K562 (cell line): ENCODE data around the gene SLC28A1. TPM values are rescaled to one million over a fixed set of nuclear protein-coding genes. Genes with fewer than 3 reads are reported as not detected.

Experiments used
- CBX5 ChIP-seq: IDR thresholded peaks from 2 replicates; pipeline ENCODE4 v1.6.1; 2014; ENCODE audit warnings: low read depth, borderline replicate concordance
- CEBPB ChIP-seq: fragments of 450-650 bp; IDR thresholded peaks from 2 replicates; pipeline ENCODE4 v1.6.1; 2016; ENCODE audit warnings: missing genetic modification characterization, missing compliant biosample characterization
- CEBPG ChIP-seq, 3 experiments: fragments of 200-800 bp in 1 of 3; sonication (Bioruptor generic) in 1 of 3; sonication (generic) in 1 of 3; formaldehyde crosslinking in 1 of 3; IDR thresholded peaks in 2 of 3; conservative IDR thresholded peaks in 1 of 3; 2 replicates each; pipeline versions ENCODE4 v1.6.1 to v1.8.0; 2016 to 2022; ENCODE audit warnings: missing compliant biosample characterization in 2 of 3, missing genetic modification characterization in 2 of 3, mild to moderate bottlenecking in 1 of 3, missing genetic modification reagents in 1 of 3
- CHD4 ChIP-seq: fragments of 200-600 bp; sonication (generic); IDR thresholded peaks from 3 replicates; pipeline ENCODE4 v1.6.1; 2012; ENCODE audit warnings: low read depth, mild to moderate bottlenecking, mixed read lengths, low read length, inconsistent platforms; ENCODE audit not compliant: insufficient read depth, insufficient replicate concordance, poor library complexity, severe bottlenecking
- HDGF ChIP-seq: fragments of 450-650 bp; IDR thresholded peaks from 2 replicates; pipeline ENCODE4 v1.6.1; 2016
- HNRNPL ChIP-seq: fragments of 200-400 bp; formaldehyde crosslinking; IDR thresholded peaks from 2 replicates; pipeline ENCODE4 v1.6.1; 2017; ENCODE audit warnings: low read depth, mild to moderate bottlenecking, low read length
- HNRNPLL ChIP-seq: fragments of 200-400 bp; formaldehyde crosslinking; IDR thresholded peaks from 2 replicates; pipeline ENCODE4 v1.6.1; 2017; ENCODE audit warnings: low read length, low read depth, mild to moderate bottlenecking; ENCODE audit not compliant: poor library complexity, severe bottlenecking
- LEF1 ChIP-seq: fragments of 450-650 bp; IDR thresholded peaks from 2 replicates; pipeline ENCODE4 v1.6.1; 2016; ENCODE audit warnings: mild to moderate bottlenecking
- MAX ChIP-seq: sonication (generic); formaldehyde crosslinking; IDR thresholded peaks from 2 replicates; pipeline ENCODE4 v1.9.0; 2022; ENCODE audit warnings: mild to moderate bottlenecking, missing genetic modification reagents
- MTA3 ChIP-seq: fragments of 450-650 bp; formaldehyde crosslinking; IDR thresholded peaks from 2 replicates; pipeline ENCODE4 v1.6.1; 2017; ENCODE audit warnings: mild to moderate bottlenecking, borderline replicate concordance
- NONO ChIP-seq, 2 experiments: fragments of 200-400 bp in 1 of 2; fragments of 450-650 bp in 1 of 2; formaldehyde crosslinking in 1 of 2; IDR thresholded peaks; 2 replicates each; pipeline ENCODE4 v1.6.1; 2017; ENCODE audit warnings: low read depth in 2 of 2, mild to moderate bottlenecking in 2 of 2, moderate library complexity in 2 of 2, low read length in 1 of 2
- PHB ChIP-seq: fragments of 250-450 bp; sonication (Bioruptor Pico); IDR thresholded peaks from 2 replicates; pipeline ENCODE4 v1.5.0; 2021
- PRPF4 ChIP-seq: fragments of 200-400 bp; formaldehyde crosslinking; IDR thresholded peaks from one replicate; pipeline ENCODE4 v1.6.1; 2017; ENCODE audit warnings: low read length, low read depth, mild to moderate bottlenecking; ENCODE audit not compliant: insufficient read depth, poor library complexity, severe bottlenecking
- RCOR1 ChIP-seq, 2 experiments: IDR thresholded peaks; 2 replicates each; pipeline ENCODE4 v1.6.1; 2012; ENCODE audit warnings: low read depth in 2 of 2, low read length in 2 of 2, borderline replicate concordance in 1 of 2, improper control_type of control experiment in 1 of 2
- SNRNP70 ChIP-seq: fragments of 200-400 bp; formaldehyde crosslinking; optimal IDR thresholded peaks from 2 replicates; pipeline ENCODE3; 2017; ENCODE audit warnings: low read depth, low read length
- SP2 ChIP-seq: IDR thresholded peaks from 2 replicates; pipeline ENCODE4 v1.6.1; 2011; ENCODE audit warnings: mild to moderate bottlenecking, low read depth, low read length, moderate library complexity; ENCODE audit not compliant: poor library complexity, severe bottlenecking; ENCODE audit errors: extremely low read depth
- TAL1 ChIP-seq: fragments of 450-650 bp; IDR thresholded peaks from 2 replicates; pipeline ENCODE4 v1.6.1; 2016; ENCODE audit warnings: mild to moderate bottlenecking
- TBP ChIP-seq: optimal IDR thresholded peaks from 2 replicates; pipeline ENCODE3; 2011; ENCODE audit warnings: low read depth, low read length, improper control_type of control experiment
- THRA ChIP-seq: fragments of 450-650 bp; IDR thresholded peaks from 2 replicates; pipeline ENCODE4 v1.6.1; 2017; ENCODE audit warnings: mild to moderate bottlenecking, moderate library complexity
- ZBTB11 ChIP-seq, 3 experiments: fragments of 200-800 bp in 1 of 3; fragments of 250-450 bp in 1 of 3; fragments of 450-650 bp in 1 of 3; sonication (Bioruptor Pico) in 1 of 3; sonication (Bioruptor generic) in 1 of 3; formaldehyde crosslinking in 1 of 3; IDR thresholded peaks; 2 replicates each; pipeline versions ENCODE4 v1.6.1 to v1.8.0; 2016 to 2022; ENCODE audit warnings: mild to moderate bottlenecking in 2 of 3, missing genetic modification characterization in 2 of 3, missing compliant biosample characterization in 1 of 3, moderate library complexity in 1 of 3
- ZC3H8 ChIP-seq: fragments of 450-650 bp; IDR thresholded peaks from 2 replicates; pipeline ENCODE4 v1.6.1; 2017
- ZNF239 ChIP-seq: fragments of 250-450 bp; sonication (Bioruptor Pico); IDR thresholded peaks from 2 replicates; pipeline ENCODE4 v1.4.0; 2020; ENCODE audit warnings: mild to moderate bottlenecking
- ZNF780A ChIP-seq: fragments of 250-450 bp; sonication (Bioruptor Pico); IDR thresholded peaks from 2 replicates; pipeline ENCODE4 v1.5.0; 2021; ENCODE audit warnings: mild to moderate bottlenecking
- polyA plus RNA-seq, 8 experiments: library from polyadenylated mRNA; depleted of rRNA in 4 of 8; stranded (reverse) in 5 of 8; unstranded in 3 of 8; fragments of >200 nt; fragmentation: Nextera tagmentation in 2 of 8; fragmentation: Illumina TruSeq in 1 of 8; extraction: Ambion mirVana in 2 of 8; extraction: Trizol in 1 of 8; gene quantifications; 2 replicates each; pipeline versions ENCODE4 v1.2.1 to v1.2.3, GENCODE V29; 2011 to 2014; ENCODE audit warnings: inconsistent platforms in 1 of 8, missing spikeins in 1 of 8
- total RNA-seq, 7 experiments: library from RNA; depleted of rRNA in 6 of 7; stranded (reverse); fragments of >200 nt in 6 of 7; fragmentation: Illumina TruSeq in 2 of 7; extraction: Trizol in 2 of 7; gene quantifications; 2 replicates each; pipeline versions ENCODE4 v1.2.1 to v1.2.3, GENCODE V29; 2011 to 2021; ENCODE audit warnings: low replicate concordance in 1 of 7

The SLC28A1 gene
- total and polyA plus RNA-seq, 9 of the 15 experiments (the other 6 are each of a cell fraction or from before 2014, with no cell fraction given): 0.04 TPM; not detected in 8

- TF ChIP-seq NONO (IDR thresholded peaks at IDR 0.05; ENCODE audit: low read depth in 2 of 2, low read length in 1 of 2): no peak
- TF ChIP-seq MAX: 0 out of 2 replicates have a peak, but pooled peaks have one; percentile 31
- TF ChIP-seq RCOR1 (IDR thresholded peaks at IDR 0.05; ENCODE audit: borderline replicate concordance in 1 of 2, low read depth in 2 of 2, low read length in 2 of 2): peak in 1 of 2 experiments; percentile 64; a peak in 1 of 4 replicates
- no peak for TF ChIP-seq CEBPB (tag)
- TF ChIP-seq SNRNP70: no peak
- no peak for TF ChIP-seq TAL1
- no peak for TF ChIP-seq ZBTB11 (CRISPR knock-in tag; IDR thresholded peaks at IDR 0.05)
- no peak for TF ChIP-seq HNRNPLL
- TF ChIP-seq TBP: peak; percentile 12
- TF ChIP-seq CHD4: no peak
- TF ChIP-seq PRPF4: no peak
- no peak for TF ChIP-seq HDGF
- no peak for TF ChIP-seq CEBPG (CRISPR knock-in tag; IDR thresholded peaks at IDR 0.05)
- no peak for TF ChIP-seq CEBPG (tag; conservative IDR thresholded peaks at IDR 0.05 in 1 of 2, IDR thresholded peaks at IDR 0.05 in 1 of 2)
- no peak for TF ChIP-seq CBX5
- no peak for TF ChIP-seq PHB
- no peak for TF ChIP-seq THRA
- TF ChIP-seq HNRNPL: no peak
- TF ChIP-seq ZC3H8: no peak
- peak; percentile 88; the same call in 1 of the 2 replicates for TF ChIP-seq LEF1
- TF ChIP-seq ZNF780A (CRISPR knock-in tag): no peak
- no peak for TF ChIP-seq ZNF239 (CRISPR knock-in tag)
- no peak for TF ChIP-seq SP2
- TF ChIP-seq MTA3: peak; percentile 57; the same call in 1 of the 2 replicates
These were observed 30.6 kb downstream of the SLC28A1 start (continued) for GRCh38 chr15:84914909-84915605.
